Panc1 (cell line): ENCODE measurements around the gene PSTPIP1. TPM values are rescaled to one million over a fixed set of nuclear protein-coding genes. Genes with fewer than 3 reads are reported as not detected.

Source experiments
- ATAC-seq: fragments of 200-7000 bp; cut with Tn5 transposase; 2 replicates; pipeline ENCODE4 v1.9.1; 2020; ENCODE audit warnings: mild to moderate bottlenecking, moderate library complexity
- BruUV-seq: library from RNA; stranded (reverse); fragments of 400-500 nt; replicated peaks from 2 replicates; lab custom pipeline; 2021; lab: Mats Ljungman, UMichigan
- CTCF ChIA-PET: fragments of 300-600 bp; sonication (Branson Sonifier 250); formaldehyde crosslinking; loops from one replicate; lab custom pipeline; 2022; ENCODE audit warnings: antibody characterized with exemption; lab: Charles Lee
- POLR2A ChIA-PET: fragments of 300-600 bp; sonication (Branson Sonifier 250); formaldehyde crosslinking; loops from one replicate; lab custom pipeline; 2022; ENCODE audit warnings: antibody characterized with exemption; lab: Charles Lee
- DNase-seq: peaks from one replicate; pipeline ENCODE4 v3.0.0-alpha.2; 2010; ENCODE audit warnings: low read depth, low spot score
- H3K27ac ChIP-seq: 2 replicates; pipeline ENCODE4 v1.5.1; 2011; ENCODE audit warnings: mild to moderate bottlenecking, low read length, inconsistent platforms
- H3K27me3 ChIP-seq: fragments of 200-500 bp; sonication (Bioruptor generic); 2 replicates; pipeline ENCODE4 v1.6.0; 2014; ENCODE audit warnings: low read length, inconsistent platforms; ENCODE audit not compliant: control insufficient read depth, insufficient read depth
- H3K36me3 ChIP-seq: fragments of 200-500 bp; sonication (Bioruptor generic); 2 replicates; pipeline ENCODE4 v1.5.1; 2014; ENCODE audit warnings: inconsistent platforms, mild to moderate bottlenecking, low read length, moderate library complexity; ENCODE audit not compliant: control insufficient read depth, insufficient read depth
- H3K4me1 ChIP-seq: 2 replicates; pipeline ENCODE4 v1.5.1; 2011; ENCODE audit warnings: inconsistent platforms, mild to moderate bottlenecking, low read length, moderate library complexity; ENCODE audit not compliant: control insufficient read depth, insufficient read depth
- H3K4me3 ChIP-seq, 2 experiments: 2 replicates each; pipeline ENCODE4 v1.5.1; 2011 to 2012; ENCODE audit warnings: low read depth in 2 of 2, low read length in 2 of 2, mild to moderate bottlenecking in 2 of 2, inconsistent platforms in 1 of 2, moderate library complexity in 1 of 2
- H3K9me3 ChIP-seq: fragments of 200-500 bp; sonication (Bioruptor generic); 2 replicates; pipeline ENCODE4 v1.5.1; 2014; ENCODE audit warnings: low read depth, mild to moderate bottlenecking, inconsistent platforms, low read length, moderate library complexity; ENCODE audit not compliant: control insufficient read depth, insufficient read depth
- CTCF ChIP-seq: fragments of 450-650 bp; IDR thresholded peaks from 2 replicates; pipeline ENCODE4 v1.5.1; 2017; ENCODE audit warnings: mild to moderate bottlenecking
- POLR2AphosphoS5 ChIP-seq: IDR thresholded peaks from 2 replicates; pipeline ENCODE4 v1.6.1; 2012; ENCODE audit warnings: mild to moderate bottlenecking, low read depth, low read length, moderate library complexity
- REST ChIP-seq, 2 experiments: IDR thresholded peaks; 2 replicates each; pipeline ENCODE4 v1.6.1; 2011 to 2012; ENCODE audit warnings: low read depth in 2 of 2, control low read depth in 1 of 2, low read length in 1 of 2, mild to moderate bottlenecking in 1 of 2, moderate library complexity in 1 of 2; ENCODE audit not compliant: insufficient read depth in 1 of 2
- SIN3A ChIP-seq: IDR thresholded peaks from 2 replicates; pipeline ENCODE4 v1.6.1; 2012; ENCODE audit warnings: low read depth, mild to moderate bottlenecking, low read length, moderate library complexity, borderline replicate concordance; ENCODE audit not compliant: insufficient read depth
- TCF7L2 ChIP-seq: IDR thresholded peaks from 2 replicates; pipeline ENCODE4 v1.6.1; 2011; ENCODE audit warnings: mild to moderate bottlenecking, low read depth, low read length, inconsistent platforms
- in situ Hi-C: cut with HindIII; loops from 2 replicates; pipeline ENCODE4 v1.10.0; 2016; ENCODE audit warnings: low sequenced_read_pairs, low pct_unique_long_range_greater_than_20kb
- intact Hi-C: fragments of 100-400 bp; cut with micrococcal nuclease; formaldehyde crosslinking; loops from one replicate; pipeline ENCODE4 v1.10.0; 2022; ENCODE audit not compliant: unreplicated experiment
- total RNA-seq: library from RNA; stranded (reverse); gene quantifications from one replicate; pipeline ENCODE4 v1.2.1, GENCODE V29; 2021; ENCODE audit not compliant: unreplicated experiment

Gene PSTPIP1
- total RNA-seq, 1 experiment from 2014 or later, result 0.46 TPM

- Histone ChIP-seq H3K36me3 (peaks cover 8% of the 10 kb centered on the region; the same call in 1 of the 2 replicates), H3K4me3 (no peak overlapping the region), H3K4me1 (no peaks in the 10 kb centered on the region), H3K9me3 (no peaks in the 10 kb centered on the region), H3K27me3 (no peaks in the 10 kb centered on the region), H3K27ac (no peak overlapping the region)
- ChIA-PET POLR2A (no interaction called here), CTCF (no interaction called here)
- no TSS peak for BruUV-seq
- no peak for DNase-seq
- no peak for TF ChIP-seq CTCF
- TF ChIP-seq POLR2AphosphoS5, result no peak
- no peak for TF ChIP-seq REST (IDR thresholded peaks at IDR 0.05; ENCODE audit: insufficient read depth in 1 of 2, low read depth in 2 of 2, low read length in 1 of 2)
- no peak for TF ChIP-seq TCF7L2
- no peak for ATAC-seq
- in situ Hi-C loops (no loop called here), intact Hi-C loops (no loop called here)
These were observed 41.0 kb upstream of the PSTPIP1 start for GRCh38 chr15:76953913-76954312.

- DNase-seq, result no peak
- Histone ChIP-seq H3K27ac (no peak overlapping the region), H3K4me1 (no peaks in the 10 kb centered on the region), H3K27me3 (no peaks in the 10 kb centered on the region), H3K9me3 (no peaks in the 10 kb centered on the region), H3K4me3 (no peak overlapping the region), H3K36me3 (peaks cover under 1% of the 10 kb centered on the region; the same call in 1 of the 2 replicates)
- ATAC-seq, result no peak
- in situ Hi-C loops (no loop called here), intact Hi-C loops (no loop called here)
- ChIA-PET POLR2A (interaction anchor here (0.6 kb wide), 1 partner anchor 20 kb away, joined by 3 read pairs; no protein-coding TSS in a partner anchor), CTCF (no interaction called here)
- TF ChIP-seq CTCF, result no peak
- no peak for TF ChIP-seq REST (IDR thresholded peaks at IDR 0.05; ENCODE audit: insufficient read depth in 1 of 2, low read depth in 2 of 2, low read length in 1 of 2)
- no peak for TF ChIP-seq SIN3A
- TF ChIP-seq TCF7L2, result no peak
- TF ChIP-seq POLR2AphosphoS5, result no peak
- no TSS peak for BruUV-seq
These were observed 40.2 kb upstream of the PSTPIP1 start for GRCh38 chr15:76954744-76955143.
